ENCODE data around the gene ADRA2A.

ADRA2A gene
- long read RNA-seq, result 0 reads

DNA sequence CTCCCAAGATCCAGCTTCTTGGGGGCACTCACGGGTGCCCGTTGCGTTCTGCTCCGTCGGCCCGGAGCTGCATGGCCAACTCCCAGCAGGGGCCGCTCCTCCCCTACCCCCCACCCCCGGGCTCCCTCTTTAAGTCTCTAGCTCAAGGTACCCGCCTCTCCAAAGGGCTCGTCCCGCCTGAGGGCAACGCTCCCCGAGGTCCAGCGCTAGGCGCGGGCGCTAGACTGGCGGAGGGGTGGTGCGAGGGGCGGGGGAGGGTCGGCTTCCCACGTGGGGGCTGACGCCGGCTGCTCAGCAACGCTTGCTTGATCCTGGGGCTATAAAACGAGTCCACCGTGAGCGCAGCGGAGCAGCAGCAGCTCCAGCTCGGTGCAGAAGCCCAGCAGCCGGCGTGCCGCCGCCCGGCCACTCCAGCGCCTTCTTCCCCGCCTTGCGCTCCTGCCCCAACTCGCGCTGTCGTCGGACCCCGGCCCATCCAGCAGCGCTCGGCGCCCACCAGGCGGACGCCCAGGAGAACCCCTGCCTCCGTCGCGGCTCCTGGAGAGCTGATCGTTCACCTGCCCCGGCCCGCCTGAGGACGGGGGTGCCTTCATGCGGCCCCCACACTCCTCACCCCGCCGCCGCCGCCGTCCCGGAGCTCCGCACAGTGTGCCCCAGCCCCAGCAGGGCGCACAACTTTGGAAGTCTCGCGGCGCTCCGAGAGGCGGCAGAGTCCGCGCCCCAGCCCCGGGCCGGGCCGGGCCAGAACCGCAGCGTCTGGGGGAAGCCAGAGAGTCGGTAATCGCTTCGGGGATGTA lies at the start of gene ADRA2A:
TSS of gene ADRA2A (plus strand) at position 348 of the 797 bp plus-strand sequence. CDS start 968 bp downstream, outside the sequence.
- peak in 1 of 2 experiments; percentile 19 for DNase-seq (ENCODE audit: low read depth in 1 of 2, low spot score in 1 of 2)
- Histone ChIP-seq H3K27ac (replicated peaks) (no peak within 1 kb of the TSS), H3K27me3 (ENCODE audit: insufficient read depth, poor library complexity, severe bottlenecking) (peaks cover 34% of the 10 kb centered on the region), H3K4me3 (replicated peaks; ENCODE audit: insufficient read depth, low read length) (peak within 1 kb of the TSS; percentile 31)
- TF ChIP-seq, protein P1, sequence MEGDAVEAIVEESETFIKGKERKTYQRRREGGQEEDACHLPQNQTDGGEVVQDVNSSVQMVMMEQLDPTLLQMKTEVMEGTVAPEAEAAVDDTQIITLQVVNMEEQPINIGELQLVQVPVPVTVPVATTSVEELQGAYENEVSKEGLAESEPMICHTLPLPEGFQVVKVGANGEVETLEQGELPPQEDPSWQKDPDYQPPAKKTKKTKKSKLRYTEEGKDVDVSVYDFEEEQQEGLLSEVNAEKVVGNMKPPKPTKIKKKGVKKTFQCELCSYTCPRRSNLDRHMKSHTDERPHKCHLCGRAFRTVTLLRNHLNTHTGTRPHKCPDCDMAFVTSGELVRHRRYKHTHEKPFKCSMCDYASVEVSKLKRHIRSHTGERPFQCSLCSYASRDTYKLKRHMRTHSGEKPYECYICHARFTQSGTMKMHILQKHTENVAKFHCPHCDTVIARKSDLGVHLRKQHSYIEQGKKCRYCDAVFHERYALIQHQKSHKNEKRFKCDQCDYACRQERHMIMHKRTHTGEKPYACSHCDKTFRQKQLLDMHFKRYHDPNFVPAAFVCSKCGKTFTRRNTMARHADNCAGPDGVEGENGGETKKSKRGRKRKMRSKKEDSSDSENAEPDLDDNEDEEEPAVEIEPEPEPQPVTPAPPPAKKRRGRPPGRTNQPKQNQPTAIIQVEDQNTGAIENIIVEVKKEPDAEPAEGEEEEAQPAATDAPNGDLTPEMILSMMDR (IDR thresholded peaks at IDR 0.05; ENCODE audit: insufficient read depth, low read length), result no peak
- TF ChIP-seq POLR2AphosphoS5 (IDR thresholded peaks at IDR 0.05; ENCODE audit: low read depth) (no peak), GABPA (IDR thresholded peaks at IDR 0.05; ENCODE audit: low read depth) (no peak), SPI1 (IDR thresholded peaks at IDR 0.05; ENCODE audit: borderline replicate concordance, low read depth) (no peak)
- TF ChIP-seq, protein P2, sequence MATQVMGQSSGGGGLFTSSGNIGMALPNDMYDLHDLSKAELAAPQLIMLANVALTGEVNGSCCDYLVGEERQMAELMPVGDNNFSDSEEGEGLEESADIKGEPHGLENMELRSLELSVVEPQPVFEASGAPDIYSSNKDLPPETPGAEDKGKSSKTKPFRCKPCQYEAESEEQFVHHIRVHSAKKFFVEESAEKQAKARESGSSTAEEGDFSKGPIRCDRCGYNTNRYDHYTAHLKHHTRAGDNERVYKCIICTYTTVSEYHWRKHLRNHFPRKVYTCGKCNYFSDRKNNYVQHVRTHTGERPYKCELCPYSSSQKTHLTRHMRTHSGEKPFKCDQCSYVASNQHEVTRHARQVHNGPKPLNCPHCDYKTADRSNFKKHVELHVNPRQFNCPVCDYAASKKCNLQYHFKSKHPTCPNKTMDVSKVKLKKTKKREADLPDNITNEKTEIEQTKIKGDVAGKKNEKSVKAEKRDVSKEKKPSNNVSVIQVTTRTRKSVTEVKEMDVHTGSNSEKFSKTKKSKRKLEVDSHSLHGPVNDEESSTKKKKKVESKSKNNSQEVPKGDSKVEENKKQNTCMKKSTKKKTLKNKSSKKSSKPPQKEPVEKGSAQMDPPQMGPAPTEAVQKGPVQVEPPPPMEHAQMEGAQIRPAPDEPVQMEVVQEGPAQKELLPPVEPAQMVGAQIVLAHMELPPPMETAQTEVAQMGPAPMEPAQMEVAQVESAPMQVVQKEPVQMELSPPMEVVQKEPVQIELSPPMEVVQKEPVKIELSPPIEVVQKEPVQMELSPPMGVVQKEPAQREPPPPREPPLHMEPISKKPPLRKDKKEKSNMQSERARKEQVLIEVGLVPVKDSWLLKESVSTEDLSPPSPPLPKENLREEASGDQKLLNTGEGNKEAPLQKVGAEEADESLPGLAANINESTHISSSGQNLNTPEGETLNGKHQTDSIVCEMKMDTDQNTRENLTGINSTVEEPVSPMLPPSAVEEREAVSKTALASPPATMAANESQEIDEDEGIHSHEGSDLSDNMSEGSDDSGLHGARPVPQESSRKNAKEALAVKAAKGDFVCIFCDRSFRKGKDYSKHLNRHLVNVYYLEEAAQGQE (IDR thresholded peaks at IDR 0.05; ENCODE audit: insufficient replicate concordance, low read depth), result no peak

DNA sequence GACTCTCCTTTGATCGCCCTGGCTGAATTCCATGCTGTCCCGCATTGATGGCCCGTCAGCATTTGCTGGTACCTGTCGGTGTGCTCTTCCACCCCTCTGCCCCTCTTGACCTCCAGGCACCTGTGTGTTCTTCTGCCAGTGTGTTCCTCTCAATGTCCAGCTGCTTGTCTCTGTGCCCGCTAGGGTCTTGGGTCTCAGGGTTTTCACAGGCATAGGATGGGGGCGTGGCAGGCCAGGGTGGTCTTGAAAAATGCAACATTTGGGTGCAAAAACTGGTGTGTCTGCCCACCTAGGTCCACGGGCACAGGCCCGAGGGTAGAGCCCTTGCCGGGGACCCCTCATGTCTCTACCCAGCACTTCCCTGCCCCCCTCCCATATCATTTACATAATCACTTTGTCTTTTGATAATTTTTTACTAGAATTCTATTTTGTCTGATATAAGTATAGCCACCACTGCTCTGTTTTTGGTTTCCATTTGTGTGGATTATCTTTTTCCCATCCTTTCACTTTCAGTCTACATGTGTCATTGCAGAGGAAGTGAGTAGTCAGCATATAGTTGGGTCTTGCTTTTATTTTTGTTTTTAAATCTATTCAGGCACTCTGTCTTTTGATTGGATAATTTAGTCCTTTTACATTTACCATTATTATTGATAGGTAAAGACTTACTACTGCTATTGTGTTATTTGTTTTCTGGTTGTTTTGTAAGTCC lies 46.6 kb upstream of the ADRA2A start:
- Histone ChIP-seq H3K4me3 (replicated peaks; ENCODE audit: insufficient read depth, low read length) (no peak overlapping the region), H3K27me3 (ENCODE audit: insufficient read depth, poor library complexity, severe bottlenecking) (no peaks in the 10 kb centered on the region), H3K27ac (replicated peaks) (no peak overlapping the region)
- TF ChIP-seq SPI1 (IDR thresholded peaks at IDR 0.05; ENCODE audit: borderline replicate concordance, low read depth), result no peak
- DNase-seq (ENCODE audit: low read depth in 1 of 2, low spot score in 1 of 2), result no peak

DNA sequence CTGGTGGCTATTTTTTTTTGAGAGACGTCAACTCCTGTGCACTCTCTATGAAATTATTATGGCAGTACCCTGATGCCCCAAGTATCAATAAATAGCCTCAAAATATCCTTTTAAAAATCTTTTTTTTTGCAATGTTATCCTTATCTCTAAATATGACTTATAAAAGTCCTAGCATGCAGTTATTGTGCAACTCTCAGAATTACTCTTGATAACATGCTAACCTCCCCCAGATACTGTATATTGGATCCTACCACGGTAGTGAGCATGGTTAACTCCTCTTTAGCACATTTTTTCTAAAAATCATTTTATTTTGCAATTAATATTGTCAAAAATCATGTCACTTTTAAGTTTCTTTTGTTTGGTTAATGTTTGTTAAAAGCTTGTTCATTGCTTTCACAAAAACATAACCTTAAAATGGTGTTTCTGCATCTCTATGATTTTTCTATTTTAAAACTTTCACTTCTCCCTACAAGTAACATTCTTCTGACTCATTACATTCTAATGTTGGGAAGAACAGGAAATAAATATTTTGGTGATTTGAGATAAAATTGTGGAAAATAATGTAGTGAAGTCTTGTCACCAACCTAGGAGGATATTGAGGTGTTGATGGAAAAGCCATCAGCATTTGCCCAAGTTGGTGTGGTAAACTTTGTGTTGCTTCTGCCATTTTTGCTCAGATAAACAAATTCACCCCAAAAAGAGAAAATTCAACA lies 42.1 kb upstream of the ADRA2A start:
- H3K27ac ChIP-seq (replicated peaks), result no peak overlapping the region
- no peaks in the 10 kb centered on the region for H3K27me3 ChIP-seq (ENCODE audit: insufficient read depth, poor library complexity, severe bottlenecking)
- no peak for DNase-seq (ENCODE audit: low read depth in 1 of 2, low spot score in 1 of 2)
- H3K4me3 ChIP-seq (replicated peaks; ENCODE audit: insufficient read depth, low read length), result no peak overlapping the region
- no peak for TF ChIP-seq GABPA (IDR thresholded peaks at IDR 0.05; ENCODE audit: low read depth)
- no peak for TF ChIP-seq POLR2AphosphoS5 (IDR thresholded peaks at IDR 0.05; ENCODE audit: low read depth)
- TF ChIP-seq, protein P1 (IDR thresholded peaks at IDR 0.05; ENCODE audit: insufficient read depth, low read length), result no peak
- TF ChIP-seq, protein P2 (IDR thresholded peaks at IDR 0.05; ENCODE audit: insufficient replicate concordance, low read depth), result no peak
- TF ChIP-seq SPI1 (IDR thresholded peaks at IDR 0.05; ENCODE audit: borderline replicate concordance, low read depth), result no peak

DNA sequence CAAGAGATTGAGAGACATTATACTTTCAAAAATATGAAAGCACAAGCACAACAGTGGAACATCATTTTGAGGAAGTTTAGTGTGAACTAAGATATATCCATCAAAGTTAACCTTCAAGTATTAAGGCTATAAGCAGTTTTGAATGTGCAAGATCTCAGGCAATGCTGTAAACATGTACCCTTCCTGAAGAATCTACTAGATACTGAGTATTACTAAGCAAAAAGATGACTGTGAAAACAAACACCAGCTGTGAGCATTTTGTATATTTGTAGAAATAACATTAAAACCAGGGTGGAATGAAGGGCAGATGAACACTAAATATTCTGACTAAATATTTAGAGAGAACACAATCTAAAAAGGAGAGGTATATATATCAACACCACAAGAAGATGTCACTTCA lies 41.3 kb upstream of the ADRA2A start:
- no peak overlapping the region for H3K4me3 ChIP-seq (replicated peaks; ENCODE audit: insufficient read depth, low read length)
- DNase-seq (ENCODE audit: low read depth in 1 of 2, low spot score in 1 of 2), result no peak
- H3K27me3 ChIP-seq (ENCODE audit: insufficient read depth, poor library complexity, severe bottlenecking), result no peaks in the 10 kb centered on the region
- no peak overlapping the region for H3K27ac ChIP-seq (replicated peaks)
- TF ChIP-seq SPI1 (IDR thresholded peaks at IDR 0.05; ENCODE audit: borderline replicate concordance, low read depth) (no peak), GABPA (IDR thresholded peaks at IDR 0.05; ENCODE audit: low read depth) (no peak)
- TF ChIP-seq, protein P1 (IDR thresholded peaks at IDR 0.05; ENCODE audit: insufficient read depth, low read length), result no peak
